HL-60 (cell line): Measurements from ENCODE around the gene SIPA1.

ENCODE experiments used
- CTCF ChIP-seq: IDR thresholded peaks from one replicate; pipeline ENCODE4 v1.5.1; 2011; ENCODE audit warnings: low read length, control low read depth, inconsistent platforms; ENCODE audit not compliant: insufficient read depth
- GABPA ChIP-seq: IDR thresholded peaks from 2 replicates; pipeline ENCODE4 v1.6.1; 2012; ENCODE audit warnings: low read depth
- REST ChIP-seq: IDR thresholded peaks from 2 replicates; pipeline ENCODE4 v1.6.1; 2012; ENCODE audit warnings: low read depth; ENCODE audit not compliant: insufficient replicate concordance

GRCh38 chr11:65648997-65649493 lies 11.1 kb downstream of the SIPA1 start:
- TF ChIP-seq CTCF: no peak
- TF ChIP-seq REST: no peak
- TF ChIP-seq GABPA: no peak
